ENCODE data around the gene DOCK1.

Gene DOCK1

DNA sequence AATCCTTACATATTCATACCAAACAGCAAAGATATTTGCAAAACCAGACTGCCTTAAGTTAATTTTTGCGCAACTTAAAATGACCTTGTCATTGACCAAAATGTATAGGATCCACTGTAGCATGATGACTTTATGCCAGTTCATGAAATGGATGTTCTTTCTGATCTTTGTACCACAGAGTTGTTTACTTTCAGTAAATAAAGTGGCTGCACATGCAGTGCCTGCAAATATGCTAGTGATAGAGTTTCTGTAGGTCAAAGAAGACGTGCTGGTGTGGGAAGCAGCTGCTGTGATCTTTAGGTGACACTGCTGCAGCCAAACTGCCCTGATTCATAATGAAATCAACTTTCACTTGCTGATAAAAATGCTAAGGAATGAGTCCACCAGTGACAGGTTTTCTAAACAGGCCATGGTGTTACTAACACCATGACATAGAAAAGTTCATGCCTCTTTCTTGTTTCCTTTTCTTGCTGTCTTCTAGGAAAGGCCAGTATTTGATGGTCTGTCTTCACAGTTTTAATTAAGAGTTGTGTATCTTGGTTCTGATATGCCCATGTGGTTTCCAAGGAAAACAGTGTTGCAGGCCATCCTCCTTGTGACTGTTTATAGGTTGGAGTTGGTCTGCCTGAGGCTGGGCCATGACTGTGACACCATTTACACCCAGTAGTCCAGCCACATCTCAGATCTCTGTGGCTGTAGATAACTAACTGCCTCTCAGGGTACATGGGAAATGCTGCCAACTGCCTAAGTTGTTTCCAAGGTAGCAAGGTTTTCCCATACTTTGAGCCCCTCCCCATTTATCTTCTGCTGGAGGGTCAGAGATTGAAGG, 228.7 kb downstream of the DOCK1 start:
- in situ Hi-C loops (cut with MboI; ENCODE audit: low pct_unique_long_range_greater_than_20kb, low sequenced_read_pairs, unreplicated experiment) = no loop called here
- DNase-seq (ENCODE audit: low spot score) = no peak
- no peak for TF ChIP-seq CTCF (IDR thresholded peaks at IDR 0.05; ENCODE audit: extremely low read depth, insufficient read depth, missing control alignments)

GRCh38 chr10:127135844-127136577, 230.8 kb downstream of the DOCK1 start:
- in situ Hi-C loops (cut with MboI; ENCODE audit: low pct_unique_long_range_greater_than_20kb, low sequenced_read_pairs, unreplicated experiment) = no loop called here
- no peak for DNase-seq (ENCODE audit: low spot score)
- TF ChIP-seq CTCF (IDR thresholded peaks at IDR 0.05; ENCODE audit: extremely low read depth, insufficient read depth, missing control alignments) = no peak

GRCh38 chr10:127137391-127137790, 232.2 kb downstream of the DOCK1 start:
- in situ Hi-C loops (cut with MboI; ENCODE audit: low pct_unique_long_range_greater_than_20kb, low sequenced_read_pairs, unreplicated experiment) = no loop called here
- DNase-seq (ENCODE audit: low spot score) = no peak
- TF ChIP-seq CTCF (IDR thresholded peaks at IDR 0.05; ENCODE audit: extremely low read depth, insufficient read depth, missing control alignments) = no peak

GRCh38 chr10:127142136-127142535, 236.9 kb downstream of the DOCK1 start:
- in situ Hi-C loops (cut with MboI; ENCODE audit: low pct_unique_long_range_greater_than_20kb, low sequenced_read_pairs, unreplicated experiment) = no loop called here
- no peak for DNase-seq (ENCODE audit: low spot score)
- TF ChIP-seq CTCF (IDR thresholded peaks at IDR 0.05; ENCODE audit: extremely low read depth, insufficient read depth, missing control alignments) = no peak

DNA sequence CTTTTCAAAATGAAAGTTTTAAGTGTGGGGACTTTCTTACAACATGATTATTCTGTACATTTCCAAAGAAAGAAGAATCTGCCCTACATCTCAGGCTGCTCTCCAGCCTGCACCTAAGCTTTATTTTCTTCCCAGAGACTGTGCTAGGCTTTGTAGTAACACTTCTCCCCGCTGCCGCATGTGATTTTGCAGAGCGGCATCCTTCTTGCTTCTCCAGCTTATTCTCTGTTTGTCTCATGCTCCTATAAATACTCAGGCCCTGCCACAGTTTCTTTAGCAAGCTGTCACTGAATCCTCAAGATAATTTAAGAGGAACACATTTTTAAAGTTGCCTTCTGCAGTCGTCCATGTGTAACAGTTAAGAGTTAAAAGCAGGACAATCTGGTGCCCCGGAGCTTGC, 237.6 kb downstream of the DOCK1 start:
- DNase-seq (ENCODE audit: low spot score) = no peak
- in situ Hi-C loops (cut with MboI; ENCODE audit: low pct_unique_long_range_greater_than_20kb, low sequenced_read_pairs, unreplicated experiment) = no loop called here
- no peak for TF ChIP-seq CTCF (IDR thresholded peaks at IDR 0.05; ENCODE audit: extremely low read depth, insufficient read depth, missing control alignments)

- in situ Hi-C loops (cut with MboI; ENCODE audit: low pct_unique_long_range_greater_than_20kb, low sequenced_read_pairs, unreplicated experiment) = no loop called here
- no peak for DNase-seq (ENCODE audit: low spot score)
Measured at GRCh38 chr10:127145173-127145572, 239.9 kb downstream of the DOCK1 start.

More at GRCh38 chr10:127145173-127145572, 239.9 kb downstream of the DOCK1 start:
- no peak for TF ChIP-seq CTCF (IDR thresholded peaks at IDR 0.05; ENCODE audit: extremely low read depth, insufficient read depth, missing control alignments)
